Nephron (organoid): Measurements from ENCODE around the gene ZNF536.

Experiments used
- H3K27ac Mint-ChIP-seq, 3 experiments: 2 replicates each; pipeline ENCODE4 v1.8.0; 2020; ENCODE audit warnings: mixed read lengths in 3 of 3, mild to moderate bottlenecking in 2 of 3, moderate library complexity in 1 of 3
- H3K27me3 Mint-ChIP-seq: 2 replicates; pipeline ENCODE4 v1.8.0; 2021; ENCODE audit warnings: low read depth, mild to moderate bottlenecking, moderate library complexity, mixed read lengths
- H3K36me3 Mint-ChIP-seq: 2 replicates; pipeline ENCODE4 v1.8.0; 2020; ENCODE audit warnings: low read depth, mixed read lengths
- H3K4me1 Mint-ChIP-seq: 2 replicates; pipeline ENCODE4 v1.8.0; 2020; ENCODE audit warnings: mixed read lengths
- H3K4me3 Mint-ChIP-seq, 3 experiments: 2 replicates each; pipeline ENCODE4 v1.8.0; 2020; ENCODE audit warnings: mild to moderate bottlenecking in 3 of 3, mixed read lengths in 3 of 3, moderate library complexity in 2 of 3
- H3K9me3 Mint-ChIP-seq: 2 replicates; pipeline ENCODE4 v1.8.0; 2020; ENCODE audit warnings: mixed read lengths
- CTCF ChIP-seq, 3 experiments: fragments of 200-600 bp; sonication (generic); IDR thresholded peaks; one replicate each; pipeline ENCODE4 v1.5.0; 2021; ENCODE audit warnings: antibody characterized with exemption in 3 of 3; ENCODE audit not compliant: unreplicated experiment in 3 of 3

Gene ZNF536

GRCh38 chr19:30353394-30353945 lies 18.7 kb upstream of the ZNF536 start:
- peaks cover 4% of the 10 kb centered on the region for H3K4me1 Mint-ChIP-seq
- no peaks in the 10 kb centered on the region for H3K9me3 Mint-ChIP-seq
- no peak overlapping the region for H3K4me3 Mint-ChIP-seq
- H3K36me3 Mint-ChIP-seq: no peaks in the 10 kb centered on the region
- no peak for TF ChIP-seq CTCF (IDR thresholded peaks at IDR 0.05; ENCODE audit: unreplicated experiment in 3 of 3)
- H3K27ac Mint-ChIP-seq: no peak overlapping the region
- H3K27me3 Mint-ChIP-seq: peaks cover 14% of the 10 kb centered on the region

- Mint-ChIP-seq H3K4me1 (peaks cover 9% of the 10 kb centered on the region), H3K9me3 (no peaks in the 10 kb centered on the region), H3K27me3 (peaks cover 14% of the 10 kb centered on the region), H3K27ac (no peak overlapping the region), H3K4me3 (no peak overlapping the region), H3K36me3 (no peaks in the 10 kb centered on the region)
- TF ChIP-seq CTCF (IDR thresholded peaks at IDR 0.05; ENCODE audit: unreplicated experiment in 3 of 3): no peak
These were observed 16.6 kb upstream of the ZNF536 start for GRCh38 chr19:30355586-30355985.

- Mint-ChIP-seq H3K36me3 (no peaks in the 10 kb centered on the region), H3K9me3 (no peaks in the 10 kb centered on the region), H3K4me1 (peaks cover 12% of the 10 kb centered on the region), H3K27ac (no peak overlapping the region), H3K4me3 (no peak overlapping the region), H3K27me3 (peaks cover 12% of the 10 kb centered on the region)
- TF ChIP-seq CTCF (IDR thresholded peaks at IDR 0.05; ENCODE audit: unreplicated experiment in 3 of 3): no peak
These were observed 15.1 kb upstream of the ZNF536 start for GRCh38 chr19:30356951-30357579.

- Mint-ChIP-seq H3K9me3 (no peaks in the 10 kb centered on the region), H3K27me3 (peaks cover 7% of the 10 kb centered on the region), H3K4me3 (no peak overlapping the region), H3K4me1 (peaks cover 12% of the 10 kb centered on the region), H3K36me3 (no peaks in the 10 kb centered on the region), H3K27ac (no peak overlapping the region)
- TF ChIP-seq CTCF (IDR thresholded peaks at IDR 0.05; ENCODE audit: unreplicated experiment in 3 of 3): no peak
These were observed 14.6 kb upstream of the ZNF536 start for GRCh38 chr19:30357580-30357954.

GRCh38 chr19:30358319-30358718 lies 13.9 kb upstream of the ZNF536 start:
- peaks cover 12% of the 10 kb centered on the region for H3K4me1 Mint-ChIP-seq
- no peak for TF ChIP-seq CTCF (IDR thresholded peaks at IDR 0.05; ENCODE audit: unreplicated experiment in 3 of 3)
- peaks cover 6% of the 10 kb centered on the region for H3K27me3 Mint-ChIP-seq
- no peaks in the 10 kb centered on the region for H3K9me3 Mint-ChIP-seq
- no peak overlapping the region for H3K27ac Mint-ChIP-seq
- H3K4me3 Mint-ChIP-seq: no peak overlapping the region
- H3K36me3 Mint-ChIP-seq: no peaks in the 10 kb centered on the region
